ENCODE data around the gene SNAPC4. TPM values are rescaled to one million over a fixed set of nuclear protein-coding genes. Genes with fewer than 3 reads are reported as not detected.

Gene SNAPC4
- total and polyA plus RNA-seq, 9 donors, result 3.7 to 9.6 (median 8.7) TPM

GRCh38 chr9:136380381-136380780 is 19.6 kb downstream of the SNAPC4 start:
- DNase-seq, result no peak
- no peaks in the 10 kb centered on the region for H3K9me3 ChIP-seq
- H3K4me1 ChIP-seq (ENCODE audit: insufficient read depth), result no peaks in the 10 kb centered on the region
- no peak for TF ChIP-seq EP300 (IDR thresholded peaks at IDR 0.05)
- TF ChIP-seq CTCF (IDR thresholded peaks at IDR 0.05), result no peak
- no peak for TF ChIP-seq POLR2A (IDR thresholded peaks at IDR 0.05)
- intact Hi-C loops (cut with DNase I), result loop anchor here in 1 of 4 donors (10.0 kb wide), 1 partner anchor 236 kb away; no protein-coding TSS in a partner anchor
- H3K4me3 ChIP-seq, result no peak overlapping the region
- WGBS, 3 donors, result 92 to 93% (median 92%) methylated on average over 17 of the region's 17 CpGs
- no peaks in the 10 kb centered on the region for H3K36me3 ChIP-seq
- H3K27me3 ChIP-seq, result no peaks in the 10 kb centered on the region
- no peak overlapping the region for H3K27ac ChIP-seq

GRCh38 chr9:136379891-136380290 is 20.1 kb downstream of the SNAPC4 start:
- 67 to 84% (median 81%) methylated on average over 9 to 11 of the region's 11 CpGs for WGBS, 3 donors
- Histone ChIP-seq H3K4me1 (ENCODE audit: insufficient read depth) (no peaks in the 10 kb centered on the region), H3K27me3 (no peaks in the 10 kb centered on the region), H3K27ac (no peak overlapping the region), H3K4me3 (no peak overlapping the region), H3K9me3 (no peaks in the 10 kb centered on the region), H3K36me3 (no peaks in the 10 kb centered on the region)
- TF ChIP-seq EP300 (IDR thresholded peaks at IDR 0.05) (no peak), CTCF (IDR thresholded peaks at IDR 0.05) (no peak), POLR2A (IDR thresholded peaks at IDR 0.05) (no peak)
- no peak for DNase-seq
- intact Hi-C loops (cut with DNase I), result loop anchor here in 1 of 4 donors (10.0 kb wide), 1 partner anchor 235 kb away; no protein-coding TSS in a partner anchor

GRCh38 chr9:136379401-136379800 is 20.6 kb downstream of the SNAPC4 start:
- intact Hi-C loops (cut with DNase I), result no loop called here
- 88 to 95% (median 93%) methylated on average over 10 to 11 of the region's 11 CpGs for WGBS, 3 donors

GRCh38 chr9:136379003-136379287 is 21.0 kb downstream of the SNAPC4 start:
- H3K4me3 ChIP-seq, result no peak overlapping the region
- intact Hi-C loops (cut with DNase I), result no loop called here
- H3K4me1 ChIP-seq (ENCODE audit: insufficient read depth), result no peaks in the 10 kb centered on the region
- H3K36me3 ChIP-seq, result no peaks in the 10 kb centered on the region
- H3K27ac ChIP-seq, result no peak overlapping the region
- H3K9me3 ChIP-seq, result no peaks in the 10 kb centered on the region
- TF ChIP-seq EP300 (IDR thresholded peaks at IDR 0.05) (no peak), POLR2A (IDR thresholded peaks at IDR 0.05) (no peak), CTCF (IDR thresholded peaks at IDR 0.05) (no peak)
- DNase-seq, result no peak
- H3K27me3 ChIP-seq, result no peaks in the 10 kb centered on the region
- WGBS, 3 donors, result 83 to 85% (median 83%) methylated on average over 17 to 18 of the region's 18 CpGs

More at GRCh38 chr9:136379401-136379800, 20.6 kb downstream of the SNAPC4 start:
- DNase-seq, result no peak
- Histone ChIP-seq H3K4me1 (ENCODE audit: insufficient read depth) (no peaks in the 10 kb centered on the region), H3K27ac (no peak overlapping the region), H3K27me3 (no peaks in the 10 kb centered on the region), H3K9me3 (no peaks in the 10 kb centered on the region), H3K36me3 (no peaks in the 10 kb centered on the region), H3K4me3 (no peak overlapping the region)
- no peak for TF ChIP-seq EP300 (IDR thresholded peaks at IDR 0.05)
- TF ChIP-seq POLR2A (IDR thresholded peaks at IDR 0.05), result no peak
- no peak for TF ChIP-seq CTCF (IDR thresholded peaks at IDR 0.05)

Measured in ovary (tissue), 9 donors.